ENCODE results near the gene TSPAN17. TPM values are rescaled to one million over a fixed set of nuclear protein-coding genes. Genes with fewer than 3 reads are reported as not detected.

TSPAN17 gene
- polyA plus RNA-seq, 1 of the 3 experiments (the other 2 are of a cell fraction): 61.7 TPM

- H3F3A ChIP-seq (replicated peaks; ENCODE audit: insufficient read depth): no peaks in the 10 kb centered on the region
- H3K4me2 ChIP-seq: no peak overlapping the region
- H3K4me3 ChIP-seq (ENCODE audit: low read depth in 2 of 2, low read length in 1 of 2): no peak overlapping the region
- H3K36me3 ChIP-seq (replicated peaks in 1 of 2; ENCODE audit: control insufficient read depth in 1 of 2, insufficient read depth in 2 of 2, low read length in 1 of 2): peaks cover 1 to 2% of the 10 kb centered on the region in 2 experiments
- H3K9ac ChIP-seq: no peak overlapping the region
- CTCF ChIA-PET: interaction anchor here (0.6 to 3.0 kb wide), 13 partner anchors 10 to 464 kb away, joined by 3 to 33 read pairs (median 4); no protein-coding TSS in a partner anchor
- H3K4me1 ChIP-seq (ENCODE audit: control insufficient read depth in 1 of 2, insufficient read depth in 2 of 2, low read depth in 1 of 2, low read length in 1 of 2): peaks cover 0 to 23% of the 10 kb centered on the region in 2 experiments; a peak in 1 of 4 replicates
- no peaks in the 10 kb centered on the region for H3K9me3 ChIP-seq
- peak overlapping the region in 1 of 2 experiments; percentile 24; a peak in 1 of 4 replicates for H3K27ac ChIP-seq (ENCODE audit: low read depth in 2 of 2, low read length in 1 of 2)
- H2AFZ ChIP-seq (ENCODE audit: low read depth): no peak overlapping the region
- POLR2A ChIA-PET: interaction anchor here (0.9 kb wide), 1 partner anchor 140 kb away, joined by 4 read pairs; no protein-coding TSS in a partner anchor
- H3K9me2 ChIP-seq: no peaks in the 10 kb centered on the region
- no peaks in the 10 kb centered on the region for H3K79me2 ChIP-seq (ENCODE audit: insufficient read depth)
- WGBS (ENCODE audit: low lambda C conversion rate): 70% methylated on average over 7 of the region's 21 CpGs
- DNase-seq: peak; percentile 86
- H4K20me1 ChIP-seq (ENCODE audit: insufficient read depth): peaks cover 5% of the 10 kb centered on the region; the same call in 1 of the 2 replicates
- TF ChIP-seq TCF12 (IDR thresholded peaks at IDR 0.05) (no peak), EP300 (IDR thresholded peaks at IDR 0.05; ENCODE audit: borderline replicate concordance in 1 of 2, low read depth in 1 of 2, low read length in 1 of 2) (peak in 1 of 2 experiments; percentile 61; a peak in 1 of 4 replicates), CHD2 (IDR thresholded peaks at IDR 0.05; ENCODE audit: low read length, partially characterized antibody) (peak; percentile 26), POLR2AphosphoS5 (IDR thresholded peaks at IDR 0.05; ENCODE audit: low read depth, low read length) (no peak), MXI1 (IDR thresholded peaks at IDR 0.05; ENCODE audit: low read depth, low read length) (peak; percentile 53; the same call in 1 of the 2 replicates), RFX5 (IDR thresholded peaks at IDR 0.05; ENCODE audit: low read length) (no peak), RAD21 (IDR thresholded peaks at IDR 0.05; ENCODE audit: low read length) (no peak; the same call in 1 of the 2 replicates)
- no peaks in the 10 kb centered on the region; the same call in 1 of the 2 replicates for H3K27me3 ChIP-seq (ENCODE audit: insufficient read depth)
These were observed 15.4 kb downstream of the TSPAN17 start for GRCh38 chr5:176662371-176663333.

DNA sequence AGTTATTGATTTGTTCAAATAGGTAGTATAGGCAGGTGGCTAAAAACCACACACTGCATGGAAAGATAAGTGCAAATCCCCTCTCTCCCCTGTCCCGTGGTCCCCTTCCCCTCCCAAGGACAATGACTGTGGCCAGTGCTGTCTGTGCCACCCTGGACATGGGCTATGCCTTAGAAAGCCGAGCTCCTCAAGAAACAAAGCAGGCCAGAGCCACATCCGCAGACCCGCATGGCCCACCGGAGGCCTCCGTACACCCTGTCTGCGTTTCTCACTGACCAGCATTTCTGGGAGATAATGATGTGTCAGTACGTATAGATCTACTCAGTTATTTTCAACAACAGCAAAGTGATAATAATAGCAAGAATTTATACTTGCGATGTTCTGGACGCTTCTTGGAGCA lies 16.3 kb downstream of the TSPAN17 start:
- H3K9me3 ChIP-seq: no peaks in the 10 kb centered on the region
- ChIA-PET CTCF (interaction anchor here (0.7 to 3.0 kb wide), 8 partner anchors 9 to 408 kb away, joined by 3 to 14 read pairs (median 4); no protein-coding TSS in a partner anchor), POLR2A (no interaction called here)
- H3K9me2 ChIP-seq: no peaks in the 10 kb centered on the region
- H3K79me2 ChIP-seq (ENCODE audit: insufficient read depth): no peaks in the 10 kb centered on the region
- H3F3A ChIP-seq (replicated peaks; ENCODE audit: insufficient read depth): no peaks in the 10 kb centered on the region
- H3K4me1 ChIP-seq (ENCODE audit: control insufficient read depth in 1 of 2, insufficient read depth in 2 of 2, low read depth in 1 of 2, low read length in 1 of 2): peaks cover 0 to 19% of the 10 kb centered on the region in 2 experiments; a peak in 1 of 4 replicates
- H3K4me2 ChIP-seq: no peak overlapping the region
- no peaks in the 10 kb centered on the region for H3K36me3 ChIP-seq (replicated peaks in 1 of 2; ENCODE audit: control insufficient read depth in 1 of 2, insufficient read depth in 2 of 2, low read length in 1 of 2)
- no peaks in the 10 kb centered on the region; the same call in 1 of the 2 replicates for H3K27me3 ChIP-seq (ENCODE audit: insufficient read depth)
- 86% methylated on average over 7 of the region's 10 CpGs for WGBS (ENCODE audit: low lambda C conversion rate)
- H2AFZ ChIP-seq (ENCODE audit: low read depth): no peak overlapping the region
- no peak overlapping the region for H3K9ac ChIP-seq
- H3K27ac ChIP-seq (ENCODE audit: low read depth in 2 of 2, low read length in 1 of 2): no peak overlapping the region
- no peaks in the 10 kb centered on the region for H4K20me1 ChIP-seq (ENCODE audit: insufficient read depth)
- H3K4me3 ChIP-seq (ENCODE audit: low read depth in 2 of 2, low read length in 1 of 2): no peak overlapping the region
- no peak for DNase-seq
- no peak for TF ChIP-seq MAX (IDR thresholded peaks at IDR 0.05; ENCODE audit: low read depth)
- TF ChIP-seq FOXM1 (IDR thresholded peaks at IDR 0.05; ENCODE audit: low read depth): no peak
- TF ChIP-seq, protein P1, sequence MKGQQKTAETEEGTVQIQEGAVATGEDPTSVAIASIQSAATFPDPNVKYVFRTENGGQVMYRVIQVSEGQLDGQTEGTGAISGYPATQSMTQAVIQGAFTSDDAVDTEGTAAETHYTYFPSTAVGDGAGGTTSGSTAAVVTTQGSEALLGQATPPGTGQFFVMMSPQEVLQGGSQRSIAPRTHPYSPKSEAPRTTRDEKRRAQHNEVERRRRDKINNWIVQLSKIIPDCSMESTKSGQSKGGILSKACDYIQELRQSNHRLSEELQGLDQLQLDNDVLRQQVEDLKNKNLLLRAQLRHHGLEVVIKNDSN (IDR thresholded peaks at IDR 0.05; ENCODE audit: borderline replicate concordance, low read depth): no peak
- no peak for TF ChIP-seq TCF12 (IDR thresholded peaks at IDR 0.05)
- no peak for TF ChIP-seq FOXJ3 (CRISPR knock-in tag; IDR thresholded peaks at IDR 0.05)
- TF ChIP-seq TAF1 (IDR thresholded peaks at IDR 0.05; ENCODE audit: borderline replicate concordance, low read depth, low read length): no peak
- TF ChIP-seq JUND (IDR thresholded peaks at IDR 0.05): no peak
- no peak for TF ChIP-seq SIN3A (IDR thresholded peaks at IDR 0.05; ENCODE audit: borderline replicate concordance, low read depth, low read length)
- TF ChIP-seq POLR2AphosphoS5 (IDR thresholded peaks at IDR 0.05; ENCODE audit: low read depth, low read length): no peak
- no peak for TF ChIP-seq RAD21 (IDR thresholded peaks at IDR 0.05; ENCODE audit: low read length)
- TF ChIP-seq, protein P2, sequence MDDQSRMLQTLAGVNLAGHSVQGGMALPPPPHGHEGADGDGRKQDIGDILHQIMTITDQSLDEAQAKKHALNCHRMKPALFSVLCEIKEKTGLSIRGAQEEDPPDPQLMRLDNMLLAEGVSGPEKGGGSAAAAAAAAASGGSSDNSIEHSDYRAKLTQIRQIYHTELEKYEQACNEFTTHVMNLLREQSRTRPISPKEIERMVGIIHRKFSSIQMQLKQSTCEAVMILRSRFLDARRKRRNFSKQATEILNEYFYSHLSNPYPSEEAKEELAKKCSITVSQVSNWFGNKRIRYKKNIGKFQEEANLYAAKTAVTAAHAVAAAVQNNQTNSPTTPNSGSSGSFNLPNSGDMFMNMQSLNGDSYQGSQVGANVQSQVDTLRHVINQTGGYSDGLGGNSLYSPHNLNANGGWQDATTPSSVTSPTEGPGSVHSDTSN (IDR thresholded peaks at IDR 0.05): no peak
- no peak for TF ChIP-seq EZH2phosphoT487 (IDR thresholded peaks at IDR 0.05; ENCODE audit: borderline replicate concordance, low read depth)
- no peak for TF ChIP-seq GABPA (IDR thresholded peaks at IDR 0.05; ENCODE audit: low read depth)
- no peak for TF ChIP-seq RFX5 (IDR thresholded peaks at IDR 0.05; ENCODE audit: low read length)
- no peak for TF ChIP-seq IRF3 (IDR thresholded peaks at IDR 0.05; ENCODE audit: low read depth, low read length)
- TF ChIP-seq RXRA (IDR thresholded peaks at IDR 0.05; ENCODE audit: borderline replicate concordance, low read depth): no peak
- TF ChIP-seq TEAD4 (IDR thresholded peaks at IDR 0.05; ENCODE audit: borderline replicate concordance, insufficient read depth): no peak
